Stimulated activated CD8-positive, alpha-beta memory T cell treated with anti-CD3 and anti-CD28 coated beads, Interleukin-4, amount 100 ng/mL, for 24 hours (primary cell): ENCODE data around the gene SLC39A11.

ENCODE experiments used
- DNase-seq: peaks from one replicate; pipeline ENCODE4 v3.0.0-alpha.2; 2020; ENCODE audit warnings: low read depth

Gene SLC39A11

DNA sequence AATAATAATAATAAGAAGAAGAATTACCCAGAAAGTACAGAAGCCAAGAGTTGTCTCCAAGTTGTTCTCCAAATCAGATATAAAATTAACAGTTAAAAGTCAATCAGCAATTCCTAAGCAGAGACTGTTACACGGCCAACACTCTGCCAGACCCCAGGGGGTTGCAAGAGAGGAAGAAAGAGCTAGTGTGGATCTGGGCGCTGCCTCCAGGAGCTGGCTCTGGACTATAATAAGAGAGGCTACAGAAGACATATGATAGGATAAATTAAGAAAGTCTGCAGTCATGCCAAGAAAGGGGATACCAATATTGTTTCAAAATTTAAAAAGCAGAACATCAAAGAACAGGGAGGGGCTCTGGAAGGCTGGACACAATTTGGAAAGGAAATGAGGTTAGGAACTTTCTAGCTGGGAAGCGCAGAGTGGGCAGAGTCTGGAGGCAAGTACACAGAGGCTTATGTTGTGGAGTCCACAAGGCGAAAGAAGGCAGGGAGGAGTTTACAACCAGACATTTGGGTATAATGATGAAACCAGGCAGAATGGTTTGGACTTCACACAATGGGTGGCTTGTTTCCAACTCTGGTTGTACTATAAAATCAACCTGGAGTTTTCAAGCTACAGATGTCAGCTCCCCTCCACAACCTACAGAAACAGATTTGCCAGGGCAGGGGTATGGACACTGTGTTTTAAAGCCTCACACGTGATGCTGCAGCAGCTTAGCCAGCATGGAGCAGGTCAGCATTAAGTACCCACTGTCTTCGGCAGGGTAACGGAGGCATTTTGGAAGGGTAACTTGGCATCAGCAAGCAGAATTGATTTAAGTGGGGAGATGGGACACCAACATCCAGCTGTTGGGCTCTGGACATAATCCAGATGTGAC, 49.4 kb downstream of the SLC39A11 start:
- DNase-seq, result no peak

- DNase-seq, result no peak
These were observed 50.3 kb downstream of the SLC39A11 start for GRCh38 chr17:73042225-73042624.

DNA sequence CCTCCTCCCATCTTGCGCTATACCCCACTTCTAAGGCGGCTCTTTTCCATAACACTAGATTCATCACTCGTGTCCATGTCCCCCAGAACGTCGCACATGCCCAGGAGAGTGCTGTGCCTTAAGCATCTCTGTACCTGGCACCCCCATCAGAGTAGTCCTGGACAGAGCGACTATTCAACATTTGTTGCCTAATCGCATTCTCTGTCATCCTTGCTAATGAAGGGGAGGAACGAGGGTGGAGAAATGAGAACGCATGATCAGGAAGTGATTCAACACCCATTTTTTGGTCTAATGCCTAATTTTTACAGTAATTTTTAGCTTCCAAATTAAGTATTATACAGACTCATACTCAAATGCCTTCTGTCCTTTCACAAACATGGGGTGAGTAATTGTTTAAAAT, 53.2 kb downstream of the SLC39A11 start:
- no peak for DNase-seq

GRCh38 chr17:73031472-73031871, 61.0 kb downstream of the SLC39A11 start:
- no peak for DNase-seq

DNA sequence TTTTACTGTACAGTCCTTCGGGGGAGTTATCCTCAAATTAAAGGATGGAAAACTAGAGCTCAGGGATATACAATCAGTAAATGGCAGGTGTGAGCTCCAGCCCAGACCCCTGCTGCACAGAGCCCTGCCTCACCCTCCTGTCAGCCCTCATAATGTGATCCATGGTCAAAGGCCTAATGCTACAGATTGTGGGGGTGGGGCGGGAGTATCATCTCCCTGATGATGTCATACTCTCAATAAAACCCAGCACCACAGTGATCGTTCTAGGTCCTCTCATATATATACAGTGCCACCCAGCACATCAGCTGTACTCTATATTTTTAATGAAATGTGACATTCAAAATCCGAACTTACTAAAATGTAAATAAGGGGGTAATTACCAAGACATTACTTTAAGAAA, 61.5 kb downstream of the SLC39A11 start:
- no peak for DNase-seq

DNA sequence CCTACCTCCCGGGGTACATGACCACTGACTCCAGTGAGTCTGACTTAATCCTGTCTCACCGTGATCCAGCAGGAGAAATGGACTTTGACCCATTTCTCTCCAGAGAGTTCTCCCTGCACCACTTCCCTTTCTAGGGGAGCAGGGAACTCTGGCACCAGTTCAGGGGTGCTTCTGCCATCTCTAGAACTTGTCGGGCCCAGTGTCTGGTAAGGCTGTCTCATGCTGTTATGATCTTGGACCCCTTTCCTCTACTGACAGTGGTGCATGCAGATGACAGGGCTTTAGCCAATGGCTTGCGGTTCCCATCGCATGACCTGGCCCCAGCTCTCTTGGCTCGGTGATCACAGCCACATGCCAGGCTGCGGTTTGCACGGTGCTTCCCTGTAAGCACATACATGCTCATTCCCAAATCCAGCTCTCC, 62.0 kb downstream of the SLC39A11 start:
- DNase-seq, result no peak

GRCh38 chr17:73029991-73030390, 62.5 kb downstream of the SLC39A11 start:
- DNase-seq, result no peak

- DNase-seq, result no peak
These were observed 63.5 kb downstream of the SLC39A11 start for GRCh38 chr17:73029021-73029420.

DNA sequence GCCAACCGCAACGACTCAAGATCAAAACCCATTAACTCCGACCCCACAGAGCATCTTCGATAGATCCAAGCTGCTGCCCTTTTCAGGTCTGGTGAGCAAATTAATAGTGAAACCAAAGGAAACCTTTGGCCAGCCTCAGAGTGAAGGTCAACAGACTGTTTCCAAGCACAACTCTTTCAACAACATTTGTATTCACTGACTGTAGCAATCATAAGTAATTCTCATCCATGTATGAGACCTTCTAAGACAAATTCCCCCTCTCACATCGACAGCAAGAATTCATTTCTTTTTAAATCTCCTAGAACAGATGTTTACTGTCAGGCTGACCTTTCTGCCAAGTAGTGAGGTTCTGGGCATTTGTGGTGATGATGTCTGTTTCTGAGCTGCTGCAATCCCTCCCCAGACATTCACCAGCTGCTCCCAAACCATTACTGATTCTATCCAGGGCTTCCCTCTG, 64.2 kb downstream of the SLC39A11 start:
- DNase-seq, result no peak

- no peak for DNase-seq
These were observed 65.3 kb downstream of the SLC39A11 start for GRCh38 chr17:73027130-73027741.

DNA sequence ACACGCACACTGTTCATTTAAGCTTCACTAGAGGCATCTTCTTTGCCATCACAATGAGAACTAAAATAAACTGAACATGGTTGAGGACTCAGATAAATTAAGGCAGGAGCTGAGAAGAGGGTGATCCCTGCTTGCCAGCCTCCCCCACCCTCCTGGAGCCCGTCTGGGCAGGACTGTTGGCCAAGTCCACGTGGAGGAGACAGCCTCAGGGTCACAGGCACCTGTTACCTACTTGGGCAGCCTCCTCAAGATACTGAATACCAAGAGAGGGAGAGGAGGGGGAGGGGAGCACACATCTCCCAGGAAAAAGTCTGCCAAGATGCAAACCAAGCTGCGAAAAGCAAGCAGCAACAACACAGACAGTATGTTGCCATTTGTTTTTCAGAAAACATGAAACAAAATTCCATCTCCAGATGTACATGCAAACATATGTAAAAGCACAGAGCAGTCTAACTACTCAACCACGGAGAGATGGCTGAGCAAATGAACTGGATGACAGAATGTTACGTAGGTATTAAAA, 67.4 kb downstream of the SLC39A11 start:
- DNase-seq, result no peak

DNA sequence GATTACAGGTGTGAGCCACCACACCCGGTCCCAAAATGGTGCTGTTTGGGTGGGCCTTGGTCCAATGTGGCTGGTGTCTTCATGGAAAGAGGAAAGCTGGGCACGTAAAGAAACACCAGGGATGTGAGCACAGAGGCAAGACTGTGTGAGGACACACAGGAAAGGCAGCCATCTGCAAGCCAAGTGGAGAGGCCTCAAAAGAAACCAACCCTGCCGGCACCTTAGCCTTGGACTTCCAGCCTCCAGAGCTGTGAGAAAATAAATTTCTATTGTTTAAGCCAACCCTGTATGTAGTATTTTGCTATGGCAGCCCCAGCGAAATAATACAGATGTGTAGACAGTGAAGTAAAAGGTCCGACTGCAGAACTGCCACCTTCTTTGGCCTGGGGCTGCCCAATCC, 68.7 kb downstream of the SLC39A11 start:
- no peak for DNase-seq

DNA sequence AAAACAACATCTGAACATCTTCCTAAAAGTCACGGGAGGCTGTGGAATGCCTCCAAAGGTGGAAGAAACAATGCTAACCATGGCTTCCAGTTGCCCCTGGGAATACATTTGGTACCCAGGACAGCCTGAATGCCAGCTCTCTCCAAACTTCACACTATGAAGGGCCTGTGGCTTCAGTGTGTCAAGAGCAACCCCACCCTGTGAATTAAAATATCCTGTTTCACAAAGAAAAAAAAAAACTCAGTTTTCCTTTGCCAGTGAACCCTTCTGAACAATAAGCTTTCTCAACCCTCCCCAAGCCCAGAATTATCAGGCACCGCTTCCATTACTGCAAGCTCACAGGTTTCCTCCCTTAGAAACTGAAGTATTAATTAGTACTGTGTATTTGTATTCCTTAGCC, 69.8 kb downstream of the SLC39A11 start:
- DNase-seq, result no peak

DNA sequence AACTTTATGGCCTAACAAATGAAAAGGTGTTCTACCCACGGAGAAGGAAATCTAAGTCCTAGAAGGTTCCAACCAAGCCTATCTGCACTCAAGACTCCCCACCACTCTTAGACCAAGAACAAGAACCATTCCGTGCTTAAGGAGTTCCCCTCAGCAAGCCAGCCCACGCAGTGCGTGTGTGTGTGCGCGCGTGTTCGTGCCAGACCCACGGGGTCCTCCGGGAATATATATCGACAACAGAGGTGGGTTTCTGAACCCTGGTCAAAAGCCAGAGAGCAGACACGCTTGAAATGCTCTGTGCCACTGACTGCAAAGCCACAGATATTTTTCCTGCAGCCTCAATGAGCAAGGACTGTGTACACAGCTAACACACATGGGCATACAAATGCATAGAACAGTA, 70.7 kb downstream of the SLC39A11 start:
- DNase-seq, result no peak

DNA sequence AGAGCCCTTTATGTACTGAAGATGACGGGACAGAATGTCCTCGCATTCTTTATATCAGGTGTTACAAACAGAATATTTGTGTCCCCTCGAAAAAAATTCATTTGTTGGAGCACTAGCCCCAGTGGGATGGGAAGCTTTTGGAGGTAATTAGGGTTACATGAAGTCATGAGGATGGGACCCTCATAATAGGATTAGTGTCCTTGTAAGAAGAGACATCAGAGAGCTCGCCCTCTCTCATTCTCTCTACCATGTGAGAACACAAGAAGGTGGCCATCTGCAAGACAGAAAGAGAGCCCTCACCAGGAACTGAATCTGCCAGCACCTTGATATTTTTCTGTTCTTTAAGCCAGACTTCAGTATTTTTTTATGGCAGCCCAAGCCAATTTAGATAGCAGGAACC, 72.4 kb downstream of the SLC39A11 start:
- DNase-seq, result no peak

DNA sequence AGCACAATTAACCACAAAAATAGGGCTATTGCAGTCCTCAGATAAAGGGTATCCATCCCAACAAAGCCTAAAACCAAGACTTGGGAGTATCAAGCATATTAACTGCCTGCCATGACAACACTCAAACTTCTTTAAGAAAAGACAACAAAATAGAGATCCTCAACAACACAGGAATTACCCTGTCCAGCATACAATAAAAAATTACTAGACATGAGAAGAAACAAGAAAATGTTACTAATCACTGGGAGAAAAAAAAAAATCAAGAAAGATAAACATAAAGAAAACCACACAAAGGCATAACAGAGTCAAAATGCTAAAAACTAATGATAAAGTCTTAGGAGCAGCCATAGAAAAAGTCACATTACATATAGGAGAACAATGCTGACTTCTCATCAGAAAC, 73.9 kb downstream of the SLC39A11 start:
- DNase-seq, result no peak

- DNase-seq, result no peak
These were observed 74.8 kb downstream of the SLC39A11 start for GRCh38 chr17:73017658-73018057.

DNA sequence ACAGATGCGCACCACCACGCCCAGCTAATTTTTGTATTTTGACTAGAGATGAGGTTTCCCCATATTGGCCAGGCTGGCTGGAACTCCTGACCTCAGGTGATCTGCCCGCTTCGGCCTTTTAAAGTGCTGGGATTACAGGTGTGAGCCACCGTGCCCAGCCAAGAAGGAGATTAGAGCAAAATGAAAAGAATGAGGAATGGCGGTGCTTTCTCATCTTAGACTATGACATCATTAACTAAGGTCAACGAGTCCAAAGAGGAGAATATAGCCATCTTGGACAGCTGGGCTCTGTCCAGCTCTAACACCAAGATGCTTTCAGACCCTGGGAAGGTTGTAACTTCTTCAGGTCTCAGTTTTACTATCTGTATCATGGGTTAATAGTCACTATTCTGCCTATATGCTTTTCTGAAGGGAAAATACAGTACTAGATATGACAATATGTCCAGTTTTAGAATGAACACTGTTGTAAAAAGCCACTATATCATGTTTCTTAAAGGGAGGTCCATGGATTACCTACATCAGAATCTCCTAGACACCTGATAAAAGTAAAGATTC, 76.7 kb downstream of the SLC39A11 start:
- DNase-seq, result no peak

DNA sequence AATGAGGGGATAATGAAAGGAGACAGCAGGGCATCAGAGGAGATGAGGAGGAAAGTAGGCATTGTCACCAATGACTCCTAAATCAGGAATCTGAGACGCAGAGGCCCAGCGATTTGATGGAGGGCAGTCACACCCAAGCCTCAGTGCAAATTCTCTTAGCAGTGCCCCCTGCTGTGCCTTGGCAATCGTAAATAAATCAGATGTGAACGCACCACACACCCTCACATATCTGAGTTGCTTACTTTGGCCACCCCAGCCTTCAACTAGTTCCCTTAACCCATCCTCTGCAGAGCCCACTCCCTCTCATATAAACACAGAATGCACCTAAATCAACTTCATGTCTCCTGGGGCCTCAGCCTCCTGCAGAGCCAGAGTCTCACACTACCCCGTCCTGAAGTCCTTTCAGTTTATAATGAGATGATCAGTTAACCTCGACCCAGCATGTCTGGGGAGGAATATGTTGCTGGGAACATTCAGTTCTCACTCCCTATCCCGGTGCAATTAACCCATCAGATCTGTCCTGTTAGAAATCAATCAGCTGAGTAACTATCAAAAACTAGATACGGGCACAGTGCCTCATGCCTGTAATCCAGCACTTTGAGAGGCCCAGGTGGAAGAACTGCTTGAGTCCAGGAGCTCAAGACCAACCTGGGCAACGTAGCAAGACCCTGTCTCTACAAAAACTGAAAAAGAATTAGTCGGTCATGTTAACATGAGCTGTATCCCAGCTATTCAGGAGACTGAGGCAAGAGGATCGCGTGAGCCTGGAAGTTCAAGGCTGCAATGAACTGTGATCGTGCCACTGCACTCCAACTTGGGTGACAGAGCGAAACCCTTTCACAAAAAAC, 78.4 kb downstream of the SLC39A11 start:
- DNase-seq, result no peak

DNA sequence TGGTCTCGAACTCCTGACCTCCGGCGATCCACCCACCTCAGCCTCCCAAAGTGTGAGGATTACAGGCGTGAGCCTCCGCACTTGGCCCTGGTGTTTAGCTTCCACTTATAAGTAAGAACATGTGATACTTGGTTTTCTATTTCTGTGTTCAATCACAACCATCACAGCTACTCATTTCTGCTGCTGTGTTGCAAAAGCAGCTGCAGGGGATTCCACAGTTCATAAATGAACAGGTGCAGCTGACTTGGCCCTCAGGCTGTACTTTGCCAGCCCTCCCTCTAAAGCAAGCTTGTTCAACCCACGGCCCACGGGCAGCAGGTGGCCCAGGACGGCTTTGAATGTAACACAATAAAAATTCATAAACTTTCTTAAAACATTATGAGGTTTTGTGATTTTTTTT, 79.2 kb downstream of the SLC39A11 start:
- DNase-seq, result no peak

- no peak for DNase-seq
These were observed 81.4 kb downstream of the SLC39A11 start for GRCh38 chr17:73011016-73011486.

GRCh38 chr17:73010414-73010813, 82.1 kb downstream of the SLC39A11 start:
- no peak for DNase-seq
